Fibroblast of lung (primary cell): ENCODE measurements around the gene IKZF3.

ENCODE experiments used
- CTCF ChIP-seq, 2 donors: IDR thresholded peaks in 1 of 2; conservative IDR thresholded peaks in 1 of 2; 1 replicate in 1 of 2; 2 replicates in 1 of 2; pipeline ENCODE4 v1.5.1; 2011 to 2012; ENCODE audit warnings: low read length in 2 of 2, control low read depth in 1 of 2, inconsistent platforms in 1 of 2, low read depth in 1 of 2, mild to moderate bottlenecking in 1 of 2
- EZH2 ChIP-seq: IDR thresholded peaks from 2 replicates; pipeline ENCODE4 v1.5.1; 2012; ENCODE audit warnings: low read length, control low read depth, mild to moderate bottlenecking; ENCODE audit errors: missing control alignments

GRCh38 chr17:39775031-39775430 is 89.1 kb downstream of the IKZF3 start:
- no peak for TF ChIP-seq CTCF (conservative IDR thresholded peaks at IDR 0.05 in 1 of 2, IDR thresholded peaks at IDR 0.05 in 1 of 2; ENCODE audit: low read depth in 1 of 2, low read length in 2 of 2)
- no peak for TF ChIP-seq EZH2
